LNCAP (cell line): Measurements from ENCODE around the gene GALNT18.

Experiments used
- TF ChIP-seq, protein P1 (sequence below): fragments of 450-650 bp; IDR thresholded peaks from 2 replicates; pipeline ENCODE4 v1.5.1; 2017; ENCODE audit warnings: mild to moderate bottlenecking

The GALNT18 gene

DNA sequence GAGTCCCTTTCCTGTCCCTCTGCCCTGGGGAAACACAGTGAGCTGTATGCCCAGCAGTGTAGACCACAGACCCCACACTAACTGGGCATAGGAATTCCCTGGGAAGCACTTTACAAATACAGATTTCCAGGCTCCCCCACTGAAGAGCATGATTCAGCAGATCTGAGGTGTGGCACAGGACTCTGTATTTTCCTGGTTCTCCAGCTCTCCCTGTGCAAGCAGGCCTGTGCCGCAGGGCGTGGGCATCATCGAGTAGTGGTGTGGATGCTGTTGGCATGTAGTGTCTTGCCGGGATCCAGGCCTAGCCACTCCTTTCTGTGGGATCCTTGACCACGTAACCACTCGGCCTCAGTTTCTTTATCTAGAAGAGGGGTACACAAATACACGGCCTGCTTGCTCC is 49.9 kb downstream of the GALNT18 start:
- TF ChIP-seq, protein P1, sequence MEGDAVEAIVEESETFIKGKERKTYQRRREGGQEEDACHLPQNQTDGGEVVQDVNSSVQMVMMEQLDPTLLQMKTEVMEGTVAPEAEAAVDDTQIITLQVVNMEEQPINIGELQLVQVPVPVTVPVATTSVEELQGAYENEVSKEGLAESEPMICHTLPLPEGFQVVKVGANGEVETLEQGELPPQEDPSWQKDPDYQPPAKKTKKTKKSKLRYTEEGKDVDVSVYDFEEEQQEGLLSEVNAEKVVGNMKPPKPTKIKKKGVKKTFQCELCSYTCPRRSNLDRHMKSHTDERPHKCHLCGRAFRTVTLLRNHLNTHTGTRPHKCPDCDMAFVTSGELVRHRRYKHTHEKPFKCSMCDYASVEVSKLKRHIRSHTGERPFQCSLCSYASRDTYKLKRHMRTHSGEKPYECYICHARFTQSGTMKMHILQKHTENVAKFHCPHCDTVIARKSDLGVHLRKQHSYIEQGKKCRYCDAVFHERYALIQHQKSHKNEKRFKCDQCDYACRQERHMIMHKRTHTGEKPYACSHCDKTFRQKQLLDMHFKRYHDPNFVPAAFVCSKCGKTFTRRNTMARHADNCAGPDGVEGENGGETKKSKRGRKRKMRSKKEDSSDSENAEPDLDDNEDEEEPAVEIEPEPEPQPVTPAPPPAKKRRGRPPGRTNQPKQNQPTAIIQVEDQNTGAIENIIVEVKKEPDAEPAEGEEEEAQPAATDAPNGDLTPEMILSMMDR: no peak

DNA sequence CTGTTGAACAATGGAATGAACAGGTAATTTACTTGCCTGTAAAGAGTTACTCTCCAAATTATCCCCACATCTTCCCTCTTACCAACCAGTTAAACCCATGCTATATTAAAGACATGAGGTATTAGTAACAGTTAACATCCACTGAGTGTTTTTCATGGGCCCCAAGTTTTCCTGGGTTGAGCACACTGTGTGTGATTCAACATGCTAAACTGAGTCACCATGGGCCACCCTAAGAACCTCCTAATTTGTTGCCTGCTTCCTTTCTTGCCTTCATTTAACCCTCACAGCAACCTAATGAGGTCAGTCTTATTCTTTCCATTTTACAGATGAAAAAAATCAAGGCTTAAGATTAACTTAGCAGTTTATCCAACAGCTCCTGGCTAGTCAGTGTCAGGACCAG is 51.0 kb downstream of the GALNT18 start:
- TF ChIP-seq, protein P1: no peak

DNA sequence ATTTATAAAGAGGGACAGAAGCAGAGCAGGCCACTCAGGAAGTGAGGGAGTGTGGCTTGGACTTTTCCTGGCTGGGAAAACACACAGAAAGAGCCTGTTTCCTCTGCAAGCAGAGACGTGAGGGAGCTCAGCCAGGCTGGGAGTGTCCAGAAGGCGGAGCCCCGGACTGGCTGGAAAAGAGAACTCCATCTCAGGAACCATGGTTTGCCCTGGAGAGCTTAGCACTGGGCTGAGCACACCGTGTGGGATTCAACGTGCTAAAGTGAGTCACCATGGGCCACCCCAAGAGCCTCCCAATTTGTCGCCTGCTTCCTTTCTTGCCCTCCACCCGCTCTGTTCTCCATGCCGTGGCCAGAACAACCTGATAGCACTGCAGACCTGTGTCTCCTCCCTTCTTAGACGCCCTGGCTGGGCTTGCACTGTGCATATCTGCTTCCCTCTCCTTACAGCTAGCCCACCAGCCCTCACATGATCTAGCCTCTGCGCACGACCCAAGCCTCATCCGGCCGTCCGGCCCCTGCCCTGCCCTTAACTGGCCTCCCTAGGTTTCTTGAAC is 51.8 kb downstream of the GALNT18 start:
- TF ChIP-seq, protein P1: no peak

DNA sequence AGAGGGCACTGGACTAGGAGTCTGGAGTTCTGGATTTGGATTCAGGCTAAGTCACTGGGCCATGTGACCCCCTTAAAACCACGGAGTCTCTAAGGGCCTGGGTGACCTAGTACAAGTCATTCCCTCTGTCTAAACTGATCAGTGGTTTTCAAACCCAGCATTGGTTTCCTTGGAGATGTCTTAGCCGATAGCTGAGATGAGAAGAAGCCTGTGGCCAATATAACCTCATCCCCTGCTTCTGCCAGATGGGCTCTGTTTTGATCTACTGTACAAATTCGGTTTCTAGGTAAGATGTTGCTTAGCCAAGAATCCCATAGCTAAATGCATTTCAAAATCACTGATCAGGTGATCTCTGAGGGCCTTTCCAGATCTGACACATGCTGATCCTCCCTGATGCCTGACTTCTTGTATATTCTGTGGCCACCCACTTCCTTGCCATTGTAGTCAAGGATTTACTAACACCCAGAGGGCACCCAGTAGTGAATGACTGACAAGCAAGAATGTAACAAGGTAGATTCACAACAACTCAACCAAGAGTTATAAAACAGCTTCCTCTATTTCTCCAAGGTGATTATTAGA is 53.1 kb downstream of the GALNT18 start:
- TF ChIP-seq, protein P1: no peak

DNA sequence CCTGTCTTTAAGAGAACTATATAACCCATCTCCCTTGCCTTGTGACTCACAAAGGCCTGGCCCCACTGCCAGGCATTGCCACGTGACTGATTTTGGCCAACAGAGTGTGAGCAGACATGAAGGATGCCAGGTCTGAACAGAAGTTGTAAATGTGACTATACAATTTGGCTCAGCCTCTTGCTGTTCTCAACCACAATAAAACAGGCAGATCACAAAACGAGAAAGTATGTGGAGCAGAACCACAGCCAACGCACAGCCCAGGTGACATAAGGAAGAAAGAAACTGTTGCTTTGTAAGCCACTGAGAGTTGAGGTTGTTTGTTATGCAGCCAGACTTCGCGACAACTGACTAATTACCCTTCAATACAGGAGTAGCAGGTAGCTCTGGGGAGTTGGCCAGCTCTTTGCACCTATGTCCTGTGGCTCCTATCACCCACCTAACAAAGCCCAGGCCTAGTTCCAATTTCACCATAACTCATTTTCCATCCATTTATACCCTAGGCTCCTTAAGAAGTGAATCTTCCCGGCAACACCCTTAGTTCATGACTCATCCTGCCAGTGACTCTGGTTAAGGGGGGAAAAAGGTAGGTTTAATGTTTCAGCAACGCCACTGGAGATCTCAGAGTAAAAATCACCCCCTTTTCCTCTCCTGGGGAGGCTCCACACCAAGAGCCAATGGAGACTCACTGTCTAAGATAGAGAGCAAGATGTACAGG is 53.7 kb downstream of the GALNT18 start:
- TF ChIP-seq, protein P1: no peak

DNA sequence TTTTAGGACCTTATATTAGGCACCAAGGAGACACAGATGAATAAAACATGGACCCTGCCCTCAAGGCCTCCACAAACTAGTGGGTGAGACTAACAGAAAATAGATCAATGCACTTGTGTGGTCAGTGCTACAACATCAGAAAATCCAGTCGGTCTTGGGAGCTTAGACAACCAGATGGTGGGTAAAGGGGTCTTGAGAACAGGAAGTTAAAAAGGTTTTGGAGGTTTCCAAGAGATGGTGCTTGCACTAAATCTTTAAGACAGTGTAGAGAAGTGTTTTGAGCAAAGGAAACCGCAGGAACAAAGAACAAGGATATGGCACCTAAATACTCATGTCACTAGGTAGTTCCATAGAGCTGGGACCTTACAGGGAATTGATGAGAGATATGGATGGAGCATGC is 56.2 kb downstream of the GALNT18 start:
- TF ChIP-seq, protein P1: no peak

DNA sequence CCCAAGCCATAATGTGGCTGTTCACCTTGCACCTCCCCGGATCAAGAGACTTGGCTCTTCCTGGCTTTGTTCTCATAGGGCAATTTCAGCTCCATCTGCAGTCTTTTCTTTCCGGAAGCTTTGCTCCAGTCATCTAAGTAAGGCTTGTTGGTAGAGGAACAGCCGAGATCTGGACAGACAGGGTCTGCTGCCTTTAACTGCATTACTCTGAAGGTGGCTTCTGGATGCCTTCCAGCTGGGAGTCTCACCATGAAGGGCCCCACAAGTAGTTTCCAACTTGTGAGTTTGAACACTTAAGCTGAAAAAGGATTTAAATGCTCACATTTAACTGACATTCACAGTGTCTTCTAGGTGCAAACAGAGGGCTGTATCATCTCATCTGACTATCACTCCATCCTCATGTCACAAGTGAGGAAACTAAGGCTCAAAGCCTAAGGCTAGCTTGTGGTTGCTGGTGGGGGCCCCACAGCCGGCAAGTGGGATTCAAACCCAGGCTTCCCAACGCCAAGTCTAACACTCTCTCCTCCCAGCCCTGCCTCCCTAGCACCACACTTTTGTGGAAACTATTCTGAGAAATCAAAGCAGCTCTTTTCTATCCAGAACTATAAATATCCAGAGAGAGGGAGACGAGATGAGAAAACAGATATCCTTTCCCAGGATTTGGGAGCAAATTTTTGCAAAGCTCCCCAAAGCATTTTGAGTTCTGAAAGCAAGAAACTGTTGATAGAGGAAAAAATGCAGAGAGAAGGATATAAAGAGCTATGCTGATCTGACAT is 58.4 kb downstream of the GALNT18 start:
- TF ChIP-seq, protein P1: no peak
